ENCODE data around the gene DGCR2. TPM values are rescaled to one million over a fixed set of nuclear protein-coding genes. Genes with fewer than 3 reads are reported as not detected.
"Not testable (repeated sequence)": the region's sequence is repeated elsewhere in the genome, so short reads cannot be mapped to it uniquely, and the experiment has no call there.

Gene DGCR2, protein sequence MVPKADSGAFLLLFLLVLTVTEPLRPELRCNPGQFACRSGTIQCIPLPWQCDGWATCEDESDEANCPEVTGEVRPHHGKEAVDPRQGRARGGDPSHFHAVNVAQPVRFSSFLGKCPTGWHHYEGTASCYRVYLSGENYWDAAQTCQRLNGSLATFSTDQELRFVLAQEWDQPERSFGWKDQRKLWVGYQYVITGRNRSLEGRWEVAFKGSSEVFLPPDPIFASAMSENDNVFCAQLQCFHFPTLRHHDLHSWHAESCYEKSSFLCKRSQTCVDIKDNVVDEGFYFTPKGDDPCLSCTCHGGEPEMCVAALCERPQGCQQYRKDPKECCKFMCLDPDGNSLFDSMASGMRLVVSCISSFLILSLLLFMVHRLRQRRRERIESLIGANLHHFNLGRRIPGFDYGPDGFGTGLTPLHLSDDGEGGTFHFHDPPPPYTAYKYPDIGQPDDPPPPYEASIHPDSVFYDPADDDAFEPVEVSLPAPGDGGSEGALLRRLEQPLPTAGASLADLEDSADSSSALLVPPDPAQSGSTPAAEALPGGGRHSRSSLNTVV
- total RNA-seq: 68.0 TPM

DNA sequence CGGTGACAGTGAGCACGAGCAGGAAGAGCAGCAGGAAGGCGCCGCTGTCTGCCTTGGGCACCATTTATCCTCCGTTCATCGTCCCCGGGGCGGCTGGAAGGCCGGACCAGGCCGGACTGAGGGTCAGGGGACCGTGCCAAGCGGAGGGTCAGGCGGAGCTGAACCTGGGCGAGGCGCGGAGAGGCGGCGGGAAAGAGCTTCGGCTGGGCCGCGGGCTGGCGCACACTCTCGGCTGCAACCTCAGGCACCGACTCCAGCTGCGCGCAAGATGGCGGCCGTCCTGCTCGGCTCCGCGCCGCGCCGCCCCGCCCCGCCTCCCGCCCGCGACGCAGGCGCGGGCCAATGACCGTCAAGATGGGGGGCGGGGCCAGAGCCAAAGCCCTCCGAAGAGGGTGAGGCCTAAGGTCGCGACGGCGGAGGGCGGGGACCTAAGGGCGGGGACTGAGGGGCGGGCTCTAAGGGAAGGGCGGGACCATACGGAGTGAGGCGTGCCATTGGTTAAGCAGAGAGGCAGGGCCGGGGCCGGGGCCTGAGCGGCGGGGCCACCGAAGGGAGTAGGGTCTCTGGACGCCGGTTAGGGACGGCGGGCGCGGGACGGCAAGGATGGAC lies at the start of gene DGCR2:
Gene DGCR2, minus strand, starts transcription at position 270 of the 609 bp plus-strand sequence. Its CDS starts 206 bp downstream, at position 64.
- DNase-seq: peak; percentile 98

DNA sequence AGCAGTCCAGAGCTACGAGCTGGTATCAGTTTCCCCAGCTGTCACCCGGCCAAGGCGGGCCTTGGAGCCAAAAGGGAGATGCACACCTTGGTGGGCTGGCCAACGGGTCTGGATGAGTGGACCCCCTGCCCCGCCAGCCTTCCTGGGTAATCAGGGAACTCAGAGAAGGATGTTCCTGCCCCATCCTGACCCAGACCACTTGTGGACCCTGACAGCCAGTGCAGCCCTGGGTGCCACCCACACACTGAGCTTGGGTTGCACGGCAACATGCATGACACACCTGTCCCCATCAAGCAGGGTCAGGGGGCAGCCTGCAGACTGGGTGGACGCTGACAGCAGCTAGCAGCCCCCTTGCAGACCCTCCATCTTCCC lies 47.7 kb upstream of the DGCR2 start:
- no peak for DNase-seq

DNA sequence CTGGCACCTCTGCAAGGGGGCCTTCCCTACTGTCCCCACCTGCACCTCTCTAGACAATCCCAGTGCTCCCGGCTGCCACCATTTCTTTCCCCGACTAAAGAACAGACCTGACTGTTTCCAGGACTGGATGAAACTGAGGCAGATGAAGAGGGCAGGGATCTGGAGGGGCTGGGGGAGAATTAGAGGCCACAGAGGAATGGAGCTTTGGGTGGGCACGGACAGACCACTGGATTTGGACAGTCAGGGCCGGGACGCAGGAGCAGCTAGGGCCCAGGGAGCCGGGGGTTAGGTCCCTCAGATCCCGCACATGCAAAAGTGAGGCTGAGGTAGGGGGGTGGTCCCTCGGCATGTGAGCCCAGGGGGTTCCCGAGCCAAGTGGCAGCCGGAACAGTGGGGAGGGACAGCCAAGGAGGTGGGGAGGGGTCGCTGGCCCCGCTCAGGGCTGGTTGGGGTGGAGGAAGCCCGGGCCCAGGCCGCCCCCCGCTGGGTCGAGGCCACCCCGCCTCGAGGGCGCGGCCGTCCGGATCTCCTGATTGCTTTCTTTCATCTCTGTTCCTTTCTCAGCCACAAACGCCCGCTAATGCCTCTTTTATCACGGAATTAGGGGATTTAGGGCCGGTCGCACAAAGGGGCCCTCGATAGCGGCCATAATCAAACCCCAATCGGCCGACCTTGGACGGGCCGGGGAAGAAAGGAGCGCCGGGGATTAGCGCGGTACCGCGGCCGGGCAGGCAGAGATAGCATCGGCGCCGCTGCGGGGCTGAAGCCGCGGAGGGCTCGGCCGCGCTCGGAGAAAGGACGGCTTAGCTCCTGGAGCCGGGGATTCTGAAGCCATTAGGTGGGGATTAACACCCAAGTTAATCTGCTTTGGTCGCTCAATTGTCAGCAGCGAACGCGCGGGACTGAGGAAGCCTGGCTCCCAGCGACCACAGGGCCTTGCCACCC lies 47.1 kb upstream of the DGCR2 start:
- DNase-seq: no peak

DNA sequence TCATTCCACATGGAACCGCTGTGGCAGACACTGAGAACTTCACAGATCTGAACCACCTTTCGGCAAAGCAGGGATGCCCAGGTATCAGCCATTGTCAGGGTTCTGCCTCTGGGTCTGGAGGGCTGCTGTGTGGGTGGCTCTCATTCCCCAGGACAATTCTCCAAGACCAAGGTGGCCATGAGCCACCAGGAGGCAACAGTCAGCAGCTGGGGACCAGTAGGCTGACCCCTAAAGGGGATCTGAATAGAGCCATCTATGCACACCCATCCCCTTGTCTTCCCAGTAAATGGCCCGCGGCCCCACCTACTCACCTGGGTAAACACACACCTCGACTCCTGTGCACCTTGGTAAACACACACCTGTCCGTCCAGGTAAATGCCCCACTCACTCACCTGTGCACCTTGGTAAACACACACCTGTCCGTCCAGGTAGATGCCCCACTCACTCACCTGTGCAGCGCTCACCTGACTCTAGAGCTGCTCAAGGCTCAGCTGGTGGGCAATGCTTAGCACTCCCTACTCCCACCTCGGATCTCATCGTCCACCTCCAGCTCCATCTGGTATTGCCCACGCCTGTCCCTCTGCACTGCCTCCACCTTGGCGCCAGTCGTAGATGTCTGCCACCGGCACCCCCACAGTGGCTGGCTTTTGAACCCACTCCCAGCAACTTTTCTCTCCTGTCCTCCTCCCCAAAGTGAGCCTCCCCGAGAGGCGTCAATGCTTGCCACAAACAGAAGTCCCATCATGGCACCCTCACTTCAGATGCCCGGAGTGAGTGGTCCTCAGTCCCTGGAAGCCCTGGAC lies 46.1 kb upstream of the DGCR2 start:
- no peak for DNase-seq

DNA sequence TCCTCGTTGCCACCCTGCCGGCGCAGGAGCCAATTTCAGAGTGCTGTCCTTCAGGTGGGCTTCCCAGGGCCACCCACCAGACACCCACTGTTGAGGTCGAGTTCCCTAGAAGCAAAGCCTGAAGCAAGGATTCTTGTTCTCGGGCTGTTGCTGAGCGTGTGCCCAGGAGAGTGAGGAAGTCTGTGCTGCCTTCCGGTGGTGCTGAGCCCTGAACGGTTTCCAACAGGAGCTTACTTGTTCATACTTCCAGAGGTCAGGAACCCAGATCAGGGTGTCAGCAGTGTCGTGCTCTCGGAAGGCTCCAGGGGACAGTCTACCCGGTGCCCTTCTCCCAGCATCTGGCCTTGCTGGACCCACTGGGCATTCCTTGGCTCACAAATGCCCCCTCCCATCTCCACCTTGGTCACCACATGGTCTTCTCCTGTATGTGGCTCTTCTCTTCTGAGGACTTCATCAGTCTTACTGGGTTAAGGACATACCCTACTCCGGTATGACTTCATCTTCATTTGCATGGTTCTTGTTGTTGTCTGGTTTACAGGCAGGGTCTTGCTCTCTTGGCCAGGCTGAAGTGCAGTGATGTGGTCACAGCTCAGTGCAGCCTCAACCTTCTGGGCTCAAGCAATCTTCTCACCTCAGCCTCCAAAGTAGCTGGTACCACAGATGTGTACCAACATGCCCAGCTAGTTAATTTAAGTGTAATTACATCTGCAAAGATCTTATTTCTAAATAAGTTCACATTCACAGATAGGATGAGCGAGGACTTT lies 45.1 kb upstream of the DGCR2 start:
- no peak for DNase-seq

DNA sequence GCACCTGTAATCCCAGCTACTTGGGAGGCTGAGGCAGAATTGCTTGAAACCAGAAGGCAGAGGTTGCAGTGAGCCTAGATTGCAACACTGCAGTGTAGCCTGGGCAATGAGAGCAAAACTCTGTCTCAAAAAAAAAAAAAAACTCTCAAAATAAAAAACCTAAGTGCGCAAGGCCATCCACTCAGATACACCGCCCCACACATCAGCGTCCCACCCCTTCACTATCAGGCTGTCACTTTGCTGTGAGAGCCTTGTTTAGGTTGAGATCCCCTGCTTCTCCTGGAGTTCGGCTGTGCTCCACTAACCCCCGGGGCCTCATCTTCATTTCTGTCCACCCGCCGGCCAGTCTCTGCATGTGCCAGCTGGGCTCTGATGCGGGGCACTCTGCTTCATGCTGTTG lies 44.2 kb upstream of the DGCR2 start:
- no peak for DNase-seq

DNA sequence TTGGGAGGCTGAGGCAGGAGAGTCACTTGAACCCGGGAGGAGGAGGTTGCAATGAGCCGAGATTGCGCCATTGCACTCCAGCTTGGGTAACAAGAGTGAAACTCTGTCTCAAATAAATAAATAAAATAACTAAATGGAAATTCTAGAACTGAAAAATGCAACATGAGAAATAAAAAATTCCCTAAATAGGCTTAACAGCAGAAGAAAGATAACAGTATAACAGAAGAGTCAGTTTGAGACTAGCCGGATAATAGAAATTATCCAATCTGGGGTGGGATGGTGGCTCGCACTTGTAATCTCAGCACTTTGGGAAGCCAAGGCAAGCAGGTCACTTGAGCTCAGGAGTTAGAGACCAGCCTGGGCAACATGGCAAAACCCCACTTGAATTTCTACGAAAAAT lies 42.2 kb upstream of the DGCR2 start:
- DNase-seq: no peak

DNA sequence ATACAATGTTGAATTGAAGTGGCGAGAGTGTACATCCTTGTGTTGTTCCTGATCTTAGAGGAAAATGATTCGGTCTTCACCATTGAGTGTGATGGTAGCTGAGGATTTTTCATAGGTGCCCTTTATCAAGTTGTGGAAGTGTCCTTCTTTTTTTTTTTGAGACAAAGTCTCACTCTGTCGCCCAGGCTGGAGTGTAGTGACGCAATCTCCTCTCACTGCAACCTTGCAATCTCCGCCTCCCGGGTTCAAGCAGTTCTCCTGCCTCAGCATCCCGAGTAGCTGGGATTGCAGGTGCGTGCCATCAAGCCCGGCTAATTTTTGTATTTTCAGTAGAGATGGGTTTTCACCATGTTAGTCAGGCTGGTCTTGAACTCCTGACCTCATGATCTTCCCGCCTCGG lies 36.4 kb upstream of the DGCR2 start:
- DNase-seq: not testable (repeated sequence)

DNA sequence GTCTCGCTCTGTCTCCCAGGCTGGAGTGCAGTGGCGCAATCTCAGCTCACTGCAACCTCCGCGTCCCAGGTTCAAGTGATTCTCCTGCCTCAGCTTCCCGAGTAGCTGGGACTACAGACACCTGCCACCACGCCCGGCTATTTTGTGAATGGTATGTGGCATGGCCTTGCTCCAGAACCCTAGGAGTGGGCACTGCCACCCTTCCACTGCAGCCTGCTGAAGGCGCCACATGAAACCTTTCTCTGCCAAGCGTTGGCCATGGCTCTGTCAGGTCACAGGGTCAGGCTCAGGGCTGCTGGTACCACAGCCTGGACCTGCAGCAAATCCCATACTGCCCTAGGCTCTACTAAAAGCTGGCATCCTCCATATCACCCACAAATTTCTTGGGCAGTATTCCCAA lies 33.9 kb upstream of the DGCR2 start:
- not testable (repeated sequence) for DNase-seq

DNA sequence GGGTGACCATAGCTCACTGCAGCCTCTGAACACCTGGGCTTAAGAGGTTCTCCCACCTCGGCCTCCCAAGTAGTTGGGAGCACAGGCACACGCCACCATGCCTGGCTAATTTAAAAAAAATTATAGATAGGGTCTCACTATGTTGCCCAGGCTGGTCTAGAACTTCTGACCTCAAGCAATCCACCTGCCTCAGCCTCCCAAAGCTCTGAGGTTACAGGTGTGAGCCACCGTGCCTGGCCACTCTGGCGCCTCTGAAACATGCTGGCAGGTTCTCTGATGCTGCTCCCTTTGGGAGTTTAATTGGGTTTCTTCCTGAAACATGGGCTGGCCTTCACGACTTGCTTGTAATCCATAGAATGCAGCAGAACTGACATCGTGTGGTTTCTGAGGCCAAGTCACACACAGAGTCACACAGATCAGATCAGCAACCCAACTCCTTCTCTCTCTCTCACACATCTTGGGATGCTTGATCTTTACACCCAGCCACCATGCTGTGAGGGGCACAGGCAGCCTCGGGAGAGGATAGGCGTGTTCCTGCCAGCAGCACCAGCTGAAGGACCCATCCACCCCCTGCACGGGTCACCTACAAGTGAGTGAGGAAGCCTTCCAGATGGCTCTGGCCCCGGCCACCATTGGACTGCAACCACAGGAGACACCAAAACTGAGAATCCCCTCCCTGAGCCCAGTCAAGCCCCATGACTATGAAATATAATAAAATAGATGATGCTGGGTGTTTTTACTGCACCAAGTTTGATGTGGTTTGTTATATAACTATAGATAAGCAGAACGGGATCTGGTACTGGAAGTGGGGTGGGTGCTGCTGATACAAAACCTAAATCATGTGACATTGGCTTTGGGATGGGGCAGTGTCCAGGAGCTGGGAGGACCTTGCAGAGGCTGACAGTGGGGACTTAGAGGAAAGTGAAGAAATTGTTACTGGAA lies 31.0 kb upstream of the DGCR2 start:
- no peak for DNase-seq

DNA sequence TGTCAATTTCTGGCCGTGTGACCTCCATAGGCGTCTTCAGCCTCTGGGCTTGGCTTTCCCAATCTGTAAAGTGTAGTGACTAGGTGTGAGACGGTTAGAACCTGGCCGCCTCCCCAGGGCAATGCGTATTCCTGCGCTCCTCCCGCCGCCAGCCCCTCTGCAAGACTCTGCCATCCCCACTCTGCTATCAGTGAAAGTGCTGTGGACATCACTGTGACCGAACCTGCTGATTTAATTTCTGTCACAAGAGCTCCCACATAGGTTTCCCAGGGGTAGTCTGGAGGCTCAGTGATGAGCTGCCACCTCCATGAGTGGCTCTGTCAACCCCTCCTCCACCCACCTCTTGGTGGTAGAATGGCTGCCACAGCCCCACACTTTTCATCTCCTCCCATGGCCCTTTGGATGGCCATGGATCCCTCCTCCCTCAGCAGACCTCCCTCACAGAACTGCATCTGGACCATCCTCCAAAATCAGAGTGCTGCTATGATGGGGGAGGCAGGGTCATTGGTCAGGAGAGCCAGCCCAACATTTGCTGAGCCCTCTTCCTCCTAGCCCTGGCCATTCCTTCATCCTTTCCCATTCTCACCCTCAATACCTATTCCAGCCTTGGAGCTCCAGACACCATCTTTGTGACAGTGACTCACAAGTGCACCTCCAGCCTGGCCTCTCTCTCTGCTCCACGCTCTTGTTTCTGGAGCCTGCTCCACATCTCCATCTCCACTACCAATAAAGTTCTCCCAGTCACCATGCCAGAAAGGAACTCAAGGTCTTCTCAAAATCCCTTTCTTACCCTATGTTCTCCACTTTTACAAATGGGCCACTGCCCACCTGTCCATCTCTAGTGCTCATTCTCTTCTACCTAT lies 29.3 kb upstream of the DGCR2 start:
- DNase-seq: no peak

DNA sequence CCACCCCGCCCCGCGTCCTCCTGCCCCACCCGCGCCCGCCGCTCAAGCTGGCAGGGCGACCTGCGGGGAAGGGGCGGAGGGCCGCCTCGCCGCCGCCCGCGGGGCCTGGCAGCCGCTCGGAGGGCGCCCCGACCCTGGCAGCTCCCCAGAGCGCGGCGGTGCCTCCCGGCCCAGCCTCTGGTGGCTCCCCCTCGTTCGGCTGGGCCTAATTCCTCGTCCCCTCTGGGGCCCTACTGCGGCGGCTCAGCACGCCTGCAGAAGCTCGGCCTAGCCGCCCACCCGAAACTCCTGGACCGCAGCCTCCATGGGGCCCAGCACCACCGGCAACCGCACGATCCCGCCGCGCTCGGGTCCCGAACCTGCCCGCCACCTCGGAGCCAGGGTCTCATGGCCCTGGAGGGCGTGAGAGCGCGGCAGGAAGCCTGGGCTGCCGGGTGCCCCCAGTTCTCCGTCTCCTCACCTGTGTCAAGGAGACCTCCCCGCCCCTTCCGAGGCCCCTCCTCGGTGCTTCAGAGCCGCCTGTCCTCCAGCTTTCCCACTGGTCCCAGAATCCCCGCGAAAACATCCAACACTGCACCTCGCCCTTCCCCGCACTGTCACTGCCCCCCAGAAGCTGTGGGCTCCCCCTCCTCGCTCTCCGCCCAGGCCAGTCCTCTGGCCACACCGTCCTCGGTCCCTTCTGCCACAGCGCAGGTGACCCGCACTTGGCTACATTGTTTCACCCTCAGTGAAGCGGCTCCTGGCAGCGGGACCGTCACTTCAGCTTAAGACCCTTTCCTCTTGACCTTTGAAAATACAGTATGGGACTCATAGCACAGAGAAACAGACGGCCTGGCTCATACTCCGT lies 28.5 kb upstream of the DGCR2 start:
- DNase-seq: no peak

DNA sequence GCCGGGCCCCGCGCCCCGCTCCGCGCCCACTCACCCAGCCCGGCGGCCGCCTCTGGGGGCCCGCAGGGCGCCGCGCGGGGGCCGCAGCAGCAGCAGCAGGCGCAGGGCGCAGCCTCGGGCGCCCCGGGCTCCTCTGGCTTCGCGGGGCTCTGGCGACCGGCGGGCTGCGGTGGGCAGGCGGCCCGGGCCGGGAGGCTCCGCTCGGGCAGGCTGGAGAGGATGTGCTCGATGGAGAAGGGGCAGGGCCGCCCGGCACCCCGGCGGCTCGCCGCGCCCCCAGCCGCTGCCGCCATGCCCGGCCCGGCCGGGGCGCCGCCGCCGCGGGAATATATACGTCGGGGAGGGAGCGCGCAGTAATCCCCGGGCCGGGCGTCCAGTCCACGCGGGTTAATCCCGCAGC lies 27.8 kb upstream of the DGCR2 start, which contains the start of gene GSC2:
Gene GSC2, minus strand, starts transcription at position 302 of the 400 bp plus-strand sequence. Its CDS starts 9 bp downstream, at position 293.
- DNase-seq: no peak

DNA sequence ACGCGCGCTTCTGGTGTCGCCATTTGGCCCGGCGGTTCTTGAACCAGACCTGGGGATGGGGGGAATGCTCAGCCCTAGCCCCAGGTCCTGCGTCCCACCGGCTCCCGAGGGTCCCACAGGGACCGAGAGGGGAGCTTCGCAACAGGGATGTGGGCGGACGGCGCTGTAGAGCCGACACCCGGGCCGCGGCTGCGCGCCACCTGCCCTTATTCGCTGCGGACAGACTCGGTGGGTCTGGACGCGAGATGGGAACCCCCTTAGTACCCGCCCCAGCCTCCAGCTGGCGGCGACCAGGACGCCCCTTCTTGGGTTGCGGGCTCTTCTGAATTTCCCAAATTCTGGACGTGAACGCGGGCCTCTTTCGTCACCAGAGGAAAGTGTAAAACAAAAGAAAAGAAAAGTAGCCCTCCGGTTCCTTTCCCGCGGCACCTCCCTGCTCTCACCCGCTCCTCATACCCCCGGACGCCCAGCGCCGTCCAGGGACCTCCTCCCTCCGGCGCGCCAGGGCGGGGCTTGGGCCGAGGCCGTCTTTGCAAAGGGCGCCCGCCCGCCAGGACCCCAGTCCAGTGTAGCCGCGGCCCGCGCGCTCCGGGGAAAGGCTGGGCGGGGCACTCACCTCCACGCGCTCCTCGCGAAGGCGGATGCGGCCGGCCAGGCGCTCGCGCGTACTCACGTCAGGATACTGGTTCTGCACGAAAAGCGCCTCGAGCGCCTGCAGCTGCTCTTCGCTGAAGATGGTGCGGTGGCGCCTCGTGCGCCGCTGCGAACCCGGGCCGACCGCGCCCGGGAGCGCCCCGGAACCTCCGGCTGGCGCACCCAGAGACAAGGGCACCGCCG lies 27.1 kb upstream of the DGCR2 start:
- DNase-seq: no peak

DNA sequence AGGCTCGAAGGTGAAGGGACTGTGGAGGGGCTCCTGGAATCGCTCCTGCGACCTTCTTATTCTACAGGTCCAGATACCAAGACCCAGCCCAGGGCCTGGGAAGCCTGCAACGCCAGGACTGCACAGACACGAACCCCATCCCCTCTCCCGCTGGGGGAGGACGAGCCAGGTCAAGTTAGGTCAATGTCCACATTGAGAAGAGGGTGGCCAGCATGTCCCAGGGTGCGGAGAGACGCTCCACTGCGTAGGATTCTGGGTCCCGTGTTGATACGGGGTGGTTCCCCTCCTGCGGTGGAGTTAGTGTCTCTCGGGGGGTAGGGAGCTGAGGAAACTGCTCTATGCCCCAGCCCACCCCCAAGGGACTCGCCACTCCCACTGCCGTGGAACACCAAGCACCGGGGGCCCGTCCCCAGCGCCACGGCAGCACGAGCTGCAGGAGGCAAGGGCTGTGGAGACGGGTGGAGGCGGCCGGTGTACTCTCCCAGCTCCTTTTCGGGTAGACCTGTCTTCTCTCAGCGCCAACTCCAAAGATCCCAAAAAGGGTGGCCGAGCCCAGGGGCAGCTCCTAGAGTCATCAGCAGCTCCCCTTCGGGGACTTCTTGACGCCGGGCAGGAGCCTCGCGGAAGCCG lies 26.3 kb upstream of the DGCR2 start:
- no peak for DNase-seq

DNA sequence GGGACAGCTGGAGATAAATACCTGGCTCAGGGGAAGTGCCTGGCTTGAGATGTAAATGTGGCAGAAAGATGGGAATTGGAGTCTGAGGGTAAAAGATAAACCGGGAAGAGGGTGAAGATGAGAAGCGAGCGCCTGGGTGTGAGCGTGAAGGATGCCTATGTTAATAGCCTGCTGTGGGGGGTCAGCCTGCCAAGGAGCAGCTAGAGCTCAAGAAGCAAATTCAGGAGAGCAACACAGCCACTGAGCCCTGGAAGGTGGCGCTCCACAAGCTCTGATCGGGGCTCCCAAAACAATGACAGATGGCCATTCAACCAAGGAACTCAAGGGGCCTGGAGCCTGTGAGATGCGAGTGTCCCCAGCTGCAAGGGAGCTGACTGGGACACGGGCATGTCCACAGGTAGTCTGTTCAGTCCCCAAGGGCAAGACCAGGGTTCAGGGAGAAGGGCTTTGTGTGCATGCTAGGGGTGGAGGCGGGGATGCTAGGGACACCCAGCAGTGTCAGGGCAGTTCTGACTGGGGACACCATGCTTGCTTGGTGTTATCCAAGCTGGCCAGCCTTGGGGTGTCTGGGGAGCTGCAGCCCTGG lies 25.1 kb upstream of the DGCR2 start:
- no peak for DNase-seq

Measured in occipital lobe (tissue), 2 donors.